ENCODE measurements around the gene WBP2. TPM values are rescaled to one million over a fixed set of nuclear protein-coding genes. Genes with fewer than 3 reads are reported as not detected.
A peak's percentile ranks its signal among the peaks of the same experiment; 100 is the strongest.

Gene WBP2
- total and polyA plus RNA-seq, 2 experiments from 2014 or later = 61.3 to 160 TPM

DNA sequence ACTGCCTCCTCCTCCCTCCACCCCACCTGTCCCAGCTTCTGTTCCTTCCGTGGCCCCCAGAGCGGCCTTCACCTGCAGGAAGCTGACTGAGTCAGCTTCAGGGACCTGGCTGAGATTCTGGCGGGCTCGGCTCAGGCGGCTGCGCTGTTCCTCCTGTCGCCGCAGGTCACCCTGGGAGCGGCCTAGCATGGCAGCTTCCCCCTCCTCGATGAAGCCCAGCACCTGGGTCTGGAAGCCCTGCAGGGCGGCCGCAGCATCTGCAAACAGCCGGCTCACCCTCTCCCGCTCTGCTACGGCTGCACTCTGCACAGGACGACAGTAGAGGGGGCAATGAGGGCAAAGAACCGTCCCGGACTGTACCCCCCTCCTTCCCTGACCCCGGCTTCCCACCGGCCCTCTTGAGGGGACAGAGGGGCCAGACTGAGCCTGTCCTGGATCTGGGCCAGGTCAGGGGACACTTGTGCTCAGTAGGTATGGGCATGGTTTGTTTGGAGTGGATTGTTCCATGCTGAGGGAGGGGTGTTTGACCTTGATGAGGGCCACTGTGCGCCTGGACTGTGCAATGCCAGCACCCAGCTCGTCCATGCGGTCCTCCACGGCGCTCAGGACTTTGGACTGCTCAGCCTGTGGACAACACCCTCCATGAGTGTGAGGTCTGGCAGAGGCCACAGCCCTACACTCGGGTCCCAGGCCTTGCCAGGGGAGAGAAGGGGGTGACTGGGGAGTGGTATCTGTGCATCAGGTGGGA lies 21.2 kb upstream of the WBP2 start:
- Histone ChIP-seq H3K27me3 (peaks cover 30% of the 10 kb centered on the region), H3K27ac (no peak overlapping the region), H3K4me1 (ENCODE audit: low read depth) (peaks cover 15% of the 10 kb centered on the region), H3K36me3 (no peaks in the 10 kb centered on the region), H3K9me3 (ENCODE audit: low read depth) (no peaks in the 10 kb centered on the region), H3K4me3 (no peak overlapping the region)
- no peak for DNase-seq (ENCODE audit: low read depth in 1 of 2, low spot score in 1 of 2)
- TF ChIP-seq, protein P1, sequence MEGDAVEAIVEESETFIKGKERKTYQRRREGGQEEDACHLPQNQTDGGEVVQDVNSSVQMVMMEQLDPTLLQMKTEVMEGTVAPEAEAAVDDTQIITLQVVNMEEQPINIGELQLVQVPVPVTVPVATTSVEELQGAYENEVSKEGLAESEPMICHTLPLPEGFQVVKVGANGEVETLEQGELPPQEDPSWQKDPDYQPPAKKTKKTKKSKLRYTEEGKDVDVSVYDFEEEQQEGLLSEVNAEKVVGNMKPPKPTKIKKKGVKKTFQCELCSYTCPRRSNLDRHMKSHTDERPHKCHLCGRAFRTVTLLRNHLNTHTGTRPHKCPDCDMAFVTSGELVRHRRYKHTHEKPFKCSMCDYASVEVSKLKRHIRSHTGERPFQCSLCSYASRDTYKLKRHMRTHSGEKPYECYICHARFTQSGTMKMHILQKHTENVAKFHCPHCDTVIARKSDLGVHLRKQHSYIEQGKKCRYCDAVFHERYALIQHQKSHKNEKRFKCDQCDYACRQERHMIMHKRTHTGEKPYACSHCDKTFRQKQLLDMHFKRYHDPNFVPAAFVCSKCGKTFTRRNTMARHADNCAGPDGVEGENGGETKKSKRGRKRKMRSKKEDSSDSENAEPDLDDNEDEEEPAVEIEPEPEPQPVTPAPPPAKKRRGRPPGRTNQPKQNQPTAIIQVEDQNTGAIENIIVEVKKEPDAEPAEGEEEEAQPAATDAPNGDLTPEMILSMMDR (IDR thresholded peaks at IDR 0.05; ENCODE audit: low read depth, low read length) = peak; percentile 23

DNA sequence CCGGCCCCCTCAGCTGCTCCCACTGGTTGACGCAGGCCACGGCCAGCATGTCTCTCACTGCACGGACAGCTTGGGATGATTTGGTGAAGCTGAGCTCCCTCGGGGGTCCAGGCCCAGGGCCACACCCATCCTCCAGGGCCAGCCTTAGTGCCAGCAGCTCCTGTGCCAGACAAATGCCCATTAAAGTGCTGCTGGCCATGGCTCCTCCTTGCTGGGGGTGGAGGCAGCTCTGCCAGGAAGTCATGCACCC lies 20.7 kb upstream of the WBP2 start:
- Histone ChIP-seq H3K27ac (no peak overlapping the region), H3K9me3 (ENCODE audit: low read depth) (no peaks in the 10 kb centered on the region), H3K4me3 (no peak overlapping the region), H3K27me3 (peaks cover 30% of the 10 kb centered on the region), H3K4me1 (ENCODE audit: low read depth) (peaks cover 15% of the 10 kb centered on the region), H3K36me3 (no peaks in the 10 kb centered on the region)
- DNase-seq (ENCODE audit: low read depth in 1 of 2, low spot score in 1 of 2) = no peak
- TF ChIP-seq, protein P1 (IDR thresholded peaks at IDR 0.05; ENCODE audit: low read depth, low read length) = no peak

DNA sequence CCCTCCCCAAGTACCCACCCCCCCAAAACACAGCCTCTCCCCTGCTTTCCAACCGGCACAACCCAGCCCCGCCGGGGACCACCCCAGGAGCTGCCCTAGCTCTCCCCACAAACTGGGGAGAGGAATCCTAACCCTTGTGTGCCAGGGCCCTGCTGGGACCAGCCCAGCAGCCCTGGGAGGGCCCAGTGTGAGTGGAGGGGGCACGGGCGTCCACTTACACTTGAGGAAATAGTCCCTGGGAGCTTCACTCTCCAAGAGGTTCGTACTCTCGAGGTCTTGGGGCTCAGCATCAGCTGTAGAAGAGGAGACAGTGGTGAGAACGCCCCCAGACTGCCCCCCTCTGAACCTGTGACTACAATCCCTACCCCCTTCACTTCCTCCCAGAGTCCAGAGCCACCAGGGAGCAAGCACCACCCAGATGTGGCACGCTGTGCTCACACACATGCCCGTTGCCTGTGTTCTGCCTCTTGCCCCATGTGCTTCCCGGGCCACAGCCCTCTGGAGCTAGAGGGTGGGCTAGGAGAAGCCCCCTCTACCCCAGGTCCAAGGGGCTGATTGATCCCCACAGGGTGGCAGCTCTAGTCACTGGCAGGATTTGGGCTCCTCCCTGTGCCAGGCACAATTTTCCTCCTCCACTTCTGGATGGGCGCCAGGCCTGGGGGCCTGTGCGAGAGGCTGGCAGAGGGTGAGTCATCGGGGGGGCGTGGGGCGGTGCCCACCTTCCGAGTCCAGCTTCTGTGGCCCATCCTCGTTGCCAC lies 20.2 kb upstream of the WBP2 start:
- no peak overlapping the region for H3K4me3 ChIP-seq
- no peaks in the 10 kb centered on the region for H3K36me3 ChIP-seq
- DNase-seq (ENCODE audit: low read depth in 1 of 2, low spot score in 1 of 2) = no peak
- H3K9me3 ChIP-seq (ENCODE audit: low read depth) = no peaks in the 10 kb centered on the region
- peaks cover 30% of the 10 kb centered on the region for H3K27me3 ChIP-seq
- H3K27ac ChIP-seq = no peak overlapping the region
- peaks cover 15% of the 10 kb centered on the region for H3K4me1 ChIP-seq (ENCODE audit: low read depth)
- TF ChIP-seq, protein P1 (IDR thresholded peaks at IDR 0.05; ENCODE audit: low read depth, low read length) = no peak

DNA sequence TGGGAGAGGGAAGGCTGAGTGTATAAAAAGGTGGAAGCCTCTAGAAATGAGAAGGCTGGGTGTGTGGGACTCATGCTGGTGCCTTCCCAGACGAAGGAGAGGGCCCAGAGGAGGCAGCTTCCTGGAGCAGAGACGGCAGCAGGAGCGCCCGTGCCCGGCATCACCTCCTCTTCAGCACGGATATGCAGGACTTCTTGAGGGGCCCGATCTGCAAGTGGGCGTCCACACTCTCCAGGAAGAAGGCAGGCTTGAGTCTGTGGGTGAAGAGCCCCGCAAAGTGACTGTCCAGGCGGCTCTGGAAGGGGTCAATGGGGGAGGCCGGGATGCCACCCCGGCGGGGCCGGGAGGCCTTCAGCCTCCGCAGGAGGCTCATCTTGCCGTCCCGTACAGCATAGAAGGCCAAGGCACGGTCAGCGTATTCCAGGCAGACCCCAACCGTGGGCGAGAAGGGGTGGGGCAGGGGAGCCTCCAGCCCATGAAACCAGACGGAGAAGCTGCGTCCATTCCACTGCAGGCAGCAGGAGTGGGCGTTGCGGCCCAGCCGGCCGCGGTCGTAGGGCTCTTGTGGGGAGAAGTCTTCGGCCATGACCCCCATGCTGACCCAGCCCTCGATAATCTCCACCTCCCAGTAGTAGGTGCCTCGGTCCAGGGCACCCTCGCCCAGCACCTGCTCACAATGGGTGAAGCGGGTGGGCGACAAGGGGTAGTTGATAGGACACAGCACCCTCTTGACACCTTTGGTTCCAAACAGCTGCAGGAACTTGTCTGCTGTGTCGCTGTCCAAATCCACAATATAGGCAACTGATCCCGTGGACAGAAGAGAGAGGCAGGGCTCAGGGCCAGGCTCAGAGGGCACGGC lies 19.4 kb upstream of the WBP2 start:
- Histone ChIP-seq H3K36me3 (no peaks in the 10 kb centered on the region), H3K9me3 (ENCODE audit: low read depth) (no peaks in the 10 kb centered on the region), H3K27ac (no peak overlapping the region), H3K27me3 (peaks cover 30% of the 10 kb centered on the region), H3K4me1 (ENCODE audit: low read depth) (peaks cover 15% of the 10 kb centered on the region), H3K4me3 (no peak overlapping the region)
- DNase-seq (ENCODE audit: low read depth in 1 of 2, low spot score in 1 of 2) = no peak
- TF ChIP-seq, protein P1 (IDR thresholded peaks at IDR 0.05; ENCODE audit: low read depth, low read length) = no peak

DNA sequence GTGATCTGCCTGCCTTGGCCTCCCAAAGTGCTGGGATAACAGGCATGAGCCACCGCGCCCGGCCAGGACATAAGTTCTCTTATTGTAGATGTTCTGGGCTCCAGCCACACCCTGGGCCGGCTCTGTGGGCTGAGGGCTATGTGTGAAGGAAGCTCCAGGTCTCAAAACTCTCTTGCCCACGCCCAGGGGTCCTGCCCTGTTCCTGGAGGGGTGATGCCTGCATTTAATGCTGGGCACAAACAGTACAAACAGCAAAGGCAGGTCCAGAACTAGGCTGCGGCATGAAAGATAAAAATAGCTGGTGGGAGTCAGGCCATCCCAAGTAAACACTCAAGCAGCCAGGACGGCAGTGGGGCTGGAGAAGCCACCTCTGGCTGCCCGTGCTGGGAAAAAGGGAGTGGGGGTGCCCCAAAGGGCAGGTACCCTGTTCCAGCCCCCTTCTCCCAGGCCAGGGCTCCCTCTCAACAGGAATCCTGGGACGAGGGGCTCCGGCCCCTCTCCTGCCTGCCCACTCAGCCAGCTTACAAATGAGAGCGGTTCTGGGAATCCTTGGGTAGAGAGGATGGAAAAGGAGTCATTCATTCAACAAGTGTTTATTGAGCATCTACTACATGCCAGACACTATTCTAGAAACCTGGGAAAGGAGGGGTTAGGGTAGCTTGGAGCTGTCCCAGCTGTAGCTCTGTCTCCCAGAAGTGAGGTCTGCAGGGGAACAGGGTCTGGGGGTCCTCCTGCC lies 18.6 kb upstream of the WBP2 start:
- H3K4me3 ChIP-seq = no peak overlapping the region
- peaks cover 15% of the 10 kb centered on the region for H3K4me1 ChIP-seq (ENCODE audit: low read depth)

More for the DNA sequence above, 18.6 kb upstream of the WBP2 start:
- H3K27me3 ChIP-seq = peaks cover 26% of the 10 kb centered on the region
- DNase-seq (ENCODE audit: low read depth in 1 of 2, low spot score in 1 of 2) = no peak
- H3K9me3 ChIP-seq (ENCODE audit: low read depth) = no peaks in the 10 kb centered on the region
- H3K36me3 ChIP-seq = no peaks in the 10 kb centered on the region
- H3K27ac ChIP-seq = peak overlapping the region; percentile 85
- TF ChIP-seq, protein P1 (IDR thresholded peaks at IDR 0.05; ENCODE audit: low read depth, low read length) = no peak
